ENCODE measurements around the gene MKNK2.
"Not testable (repeated sequence)": the region's sequence is repeated elsewhere in the genome, so short reads cannot be mapped to it uniquely, and the experiment has no call there.

MKNK2 gene

GRCh38 chr19:2050991-2051772 is at the start of gene MKNK2:
MKNK2 (minus strand) TSS chr19:2051244; CDS start chr19:2050851, 393 bp downstream.
- H3K27ac ChIP-seq: peak within 1 kb of the TSS; percentile 76

DNA sequence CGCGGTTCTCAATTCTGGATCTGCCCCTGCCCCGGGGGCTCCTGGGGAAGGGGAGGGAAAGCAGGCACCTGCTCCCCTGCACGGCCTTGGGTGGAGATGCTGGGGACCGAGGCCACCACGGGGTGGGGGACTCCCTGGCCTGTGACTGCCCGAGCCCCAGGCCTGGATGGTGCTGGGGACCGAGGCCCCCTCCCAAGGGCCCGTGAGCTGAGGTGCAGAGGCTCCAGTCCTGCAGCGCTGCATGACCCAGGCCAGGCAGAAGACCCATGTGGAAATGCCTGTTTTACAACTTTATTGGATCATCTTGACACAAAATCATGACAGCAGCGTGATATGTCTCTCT is 49.6 kb upstream of the MKNK2 start:
- no peak overlapping the region for H3K27ac ChIP-seq
- DNase-seq (ENCODE audit: low read depth, low spot score): no peak

More at GRCh38 chr19:2050991-2051772, at the start of gene MKNK2:
- DNase-seq (ENCODE audit: low read depth, low spot score): no peak

GRCh38 chr19:2099937-2100718 is 49.1 kb upstream of the MKNK2 start:
- DNase-seq (ENCODE audit: low read depth, low spot score): no peak
- H3K27ac ChIP-seq: no peak overlapping the region

- no peak for DNase-seq (ENCODE audit: low read depth, low spot score)
- no peak overlapping the region for H3K27ac ChIP-seq
Measured at GRCh38 chr19:2099054-2099501, 48.0 kb upstream of the MKNK2 start.

DNA sequence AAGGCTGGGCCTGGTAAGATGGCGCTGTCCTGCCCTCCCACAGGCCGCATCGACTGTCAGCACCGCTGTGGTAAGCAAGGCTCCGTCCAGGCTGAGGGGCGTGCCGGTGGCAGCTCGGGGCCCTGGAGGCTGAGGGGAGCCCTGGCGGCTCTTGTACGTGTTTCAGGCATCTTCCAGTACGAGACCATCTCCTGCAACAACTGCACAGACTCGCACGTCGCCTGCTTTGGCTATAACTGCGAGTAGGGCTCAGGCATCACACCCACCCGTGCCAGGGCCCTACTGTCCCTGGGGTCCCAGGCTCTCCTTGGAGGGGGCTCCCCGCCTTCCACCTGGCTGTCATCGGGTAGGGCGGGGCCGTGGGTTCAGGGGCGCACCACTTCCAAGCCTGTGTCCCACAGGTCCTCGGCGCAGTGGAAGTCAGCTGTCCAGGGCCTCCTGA is 46.9 kb upstream of the MKNK2 start:
- H3K27ac ChIP-seq: no peak overlapping the region

GRCh38 chr19:2097203-2097885 is 46.3 kb upstream of the MKNK2 start:
- H3K27ac ChIP-seq: peak overlapping the region; percentile 11
- DNase-seq (ENCODE audit: low read depth, low spot score): no peak

More for the DNA sequence above, 46.9 kb upstream of the MKNK2 start:
- no peak for DNase-seq (ENCODE audit: low read depth, low spot score)

- peak; percentile 70 for DNase-seq (ENCODE audit: low read depth, low spot score)
- H3K27ac ChIP-seq: peak within 1 kb of the TSS; percentile 98
Measured at GRCh38 chr19:2096480-2097202, 45.6 kb upstream of the MKNK2 start, which contains the start of gene IZUMO4. IZUMO4 (plus strand) TSS chr19:2096915; CDS start chr19:2096946, 31 bp downstream.

DNA sequence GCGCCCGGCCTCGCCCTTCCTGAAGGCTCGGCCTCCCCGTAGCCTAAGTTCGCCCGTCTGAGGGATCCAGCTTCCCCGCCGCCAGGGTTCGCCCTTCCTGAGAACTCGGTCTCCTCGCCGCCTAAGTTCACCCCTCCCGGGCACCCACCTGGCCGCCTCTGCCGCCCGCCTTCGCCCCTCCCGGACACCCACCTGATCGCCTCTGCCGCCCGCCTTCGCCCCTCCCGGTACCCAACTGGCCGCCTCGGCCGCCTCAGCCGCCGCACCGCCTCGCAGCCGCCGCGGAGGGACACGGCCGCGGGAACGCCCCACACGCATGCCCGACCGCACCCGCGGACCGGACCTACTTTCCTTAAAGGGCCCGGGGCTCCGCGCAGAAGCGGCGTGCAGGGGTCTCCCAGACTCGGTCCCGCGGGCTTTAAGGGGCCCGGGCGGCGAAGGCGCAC is 45.0 kb upstream of the MKNK2 start, which contains the start of gene MOB3A:
Gene MOB3A, minus strand, starts transcription at position 293 of the 446 bp plus-strand sequence. CDS start 17,766 bp downstream, outside the sequence.
- H3K27ac ChIP-seq: peak within 1 kb of the TSS; percentile 98
- DNase-seq (ENCODE audit: low read depth, low spot score): peak; percentile 70

GRCh38 chr19:2091926-2092525 is 41.0 kb upstream of the MKNK2 start:
- DNase-seq (ENCODE audit: low read depth, low spot score): not testable (repeated sequence)
- peak overlapping the region; percentile 98 for H3K27ac ChIP-seq

DNA sequence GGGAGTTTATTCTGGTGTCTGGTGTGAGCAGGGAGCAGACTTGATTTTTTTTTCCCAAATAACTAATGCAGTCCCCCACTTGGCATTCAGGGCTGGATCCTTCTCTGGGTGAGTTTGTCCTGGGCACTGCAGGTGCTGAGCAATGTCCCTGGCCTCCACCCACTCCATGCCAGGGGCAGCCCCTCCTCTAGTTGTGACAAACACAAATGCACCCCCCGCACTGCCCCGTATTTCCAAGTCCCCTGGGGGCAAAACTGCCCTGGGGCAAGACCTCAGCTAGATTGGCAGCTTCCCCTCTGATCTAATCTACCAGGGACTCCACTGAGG is 38.6 kb upstream of the MKNK2 start:
- DNase-seq (ENCODE audit: low read depth, low spot score): no peak
- peak overlapping the region; percentile 98 for H3K27ac ChIP-seq

- peak overlapping the region; percentile 98 for H3K27ac ChIP-seq
- DNase-seq (ENCODE audit: low read depth, low spot score): peak; percentile 85
Measured at GRCh38 chr19:2089001-2089711, 38.1 kb upstream of the MKNK2 start.

- peak overlapping the region; percentile 98 for H3K27ac ChIP-seq
- no peak for DNase-seq (ENCODE audit: low read depth, low spot score)
Measured at GRCh38 chr19:2087621-2088100, 36.6 kb upstream of the MKNK2 start.

DNA sequence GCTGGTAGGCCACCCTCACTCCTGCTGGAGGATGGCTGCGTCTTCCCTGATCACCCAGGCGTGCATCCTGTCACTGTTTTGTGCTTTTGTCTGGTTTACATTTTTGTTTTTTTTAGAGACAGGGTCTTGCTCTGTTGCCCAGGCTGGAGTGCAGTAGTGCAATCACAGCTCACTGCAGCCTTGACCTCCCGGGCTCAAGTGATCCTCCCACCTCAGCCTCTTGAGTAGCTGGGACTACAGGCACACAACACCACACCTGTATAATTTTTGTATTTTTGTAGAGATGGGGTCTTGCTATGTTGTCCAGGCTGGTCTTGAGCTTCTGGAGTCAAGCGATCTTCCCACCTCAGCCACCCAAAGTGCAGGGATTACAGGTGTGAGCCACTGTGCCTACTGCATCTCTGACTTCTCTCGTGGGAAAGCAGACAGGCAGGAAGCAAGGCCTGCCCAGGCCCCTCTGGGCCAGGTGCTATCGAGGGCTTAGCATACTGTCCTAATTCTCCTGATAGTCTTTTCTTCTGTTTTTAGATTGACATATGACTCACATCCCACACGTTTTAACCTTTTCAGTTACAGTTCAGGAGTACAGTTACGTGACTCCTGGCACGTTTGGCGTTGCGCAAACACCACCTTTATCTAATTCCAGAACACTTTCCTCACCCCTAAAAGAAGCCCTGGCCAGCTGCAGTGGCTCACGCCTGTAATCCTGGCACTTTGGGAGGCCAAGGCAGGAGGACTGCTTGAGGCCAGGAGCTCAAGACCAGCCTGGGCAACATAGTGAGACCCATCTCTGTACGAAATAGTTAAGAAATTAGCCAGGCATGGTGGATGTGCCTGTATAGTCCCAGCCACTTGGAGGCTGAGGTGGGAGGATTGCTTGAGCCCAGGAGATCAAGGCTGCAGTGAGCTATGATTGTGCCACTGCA is 35.9 kb upstream of the MKNK2 start:
- peak; percentile 64 for DNase-seq (ENCODE audit: low read depth, low spot score)
- H3K27ac ChIP-seq: peak overlapping the region; percentile 98

DNA sequence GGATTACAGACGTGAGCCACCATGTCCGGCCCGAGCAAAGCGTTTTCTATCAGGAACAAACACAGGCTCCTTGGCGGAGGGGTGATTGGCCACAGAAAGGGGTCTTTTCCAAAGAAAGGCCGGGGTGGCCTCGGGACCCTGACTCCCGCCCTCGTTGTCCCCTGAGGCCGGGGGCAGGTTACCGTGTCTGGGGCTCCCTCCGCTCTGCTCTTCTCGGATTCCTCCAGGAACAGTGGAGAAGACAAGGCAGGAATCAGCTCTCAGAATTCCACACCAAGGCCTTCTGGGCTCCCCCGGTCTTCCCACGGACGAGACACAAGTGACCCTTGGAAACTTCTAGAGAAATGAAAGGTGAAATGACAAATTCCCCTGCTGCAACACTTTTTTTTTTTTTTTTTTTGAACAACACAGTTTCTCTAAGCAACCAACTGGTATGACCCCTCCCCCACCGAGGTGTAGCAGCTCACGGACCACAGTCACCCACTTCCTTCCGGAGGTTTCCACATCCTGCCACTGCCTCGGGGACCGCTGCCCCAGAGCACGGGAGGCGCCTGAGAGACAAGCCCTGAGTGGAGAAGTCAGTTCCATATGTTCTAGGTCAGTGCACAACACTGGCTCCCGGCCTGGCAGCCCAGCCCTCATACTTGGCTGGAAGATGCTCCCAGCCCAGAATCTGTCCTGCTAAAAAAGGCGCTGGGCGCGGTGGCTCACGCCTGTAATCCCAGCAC is 34.1 kb upstream of the MKNK2 start:
- H3K27ac ChIP-seq: no peak overlapping the region
- no peak for DNase-seq (ENCODE audit: low read depth, low spot score)

DNA sequence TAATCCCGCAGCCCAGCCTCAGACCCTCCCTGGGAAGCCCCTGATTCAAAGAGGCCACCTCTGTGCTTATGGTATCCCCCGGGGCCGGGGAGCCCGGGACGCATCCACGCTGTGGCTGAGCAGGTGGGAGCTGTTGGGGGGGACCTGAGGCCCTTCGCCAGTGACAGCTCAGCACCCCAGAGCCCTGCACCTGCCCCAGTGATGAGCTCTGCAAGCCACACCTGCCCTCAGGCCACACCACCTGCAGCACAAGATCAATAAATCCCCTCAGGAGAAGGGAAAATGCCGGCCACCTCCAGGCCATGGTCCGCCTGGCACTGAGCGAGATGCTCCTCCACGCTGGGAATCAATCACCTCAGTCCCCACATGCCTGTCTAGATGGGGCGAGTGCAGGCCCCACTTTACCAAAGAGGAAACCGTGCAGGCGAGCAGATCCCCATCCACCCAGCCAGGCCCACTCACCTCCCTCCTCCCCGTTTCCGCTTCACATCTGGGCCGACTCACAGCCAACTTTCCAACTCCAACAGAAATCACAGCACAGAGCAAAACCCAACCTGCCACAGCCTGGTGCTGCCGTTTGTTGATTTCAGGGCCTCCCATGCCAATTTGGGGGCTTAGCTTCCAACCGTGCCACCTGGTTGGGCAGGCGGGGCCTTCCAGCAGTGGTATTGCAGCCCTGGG is 32.3 kb upstream of the MKNK2 start:
- no peak for DNase-seq (ENCODE audit: low read depth, low spot score)
- peak overlapping the region; percentile 10 for H3K27ac ChIP-seq
